HepG2 (cell line): ENCODE measurements around the gene EFNA2. TPM values are rescaled to one million over a fixed set of nuclear protein-coding genes. Genes with fewer than 3 reads are reported as not detected.

Experiments
- BCLAF1 ChIP-seq: fragments of 450-650 bp; IDR thresholded peaks from 2 replicates; pipeline ENCODE4 v1.6.1; 2017; ENCODE audit warnings: mild to moderate bottlenecking
- CC2D1A ChIP-seq: sonication (generic); formaldehyde crosslinking; IDR thresholded peaks from 2 replicates; pipeline ENCODE4 v1.8.1; 2023; ENCODE audit warnings: mild to moderate bottlenecking, missing genetic modification reagents
- HNRNPL ChIP-seq: fragments of 200-400 bp; formaldehyde crosslinking; IDR thresholded peaks from 2 replicates; pipeline ENCODE4 v1.6.1; 2017; ENCODE audit warnings: mild to moderate bottlenecking, low read depth, low read length
- HOMEZ ChIP-seq: IDR thresholded peaks from 2 replicates; pipeline ENCODE4 v1.6.1; 2016; ENCODE audit warnings: low read depth
- KLF9 ChIP-seq: IDR thresholded peaks from 2 replicates; pipeline ENCODE4 v1.6.1; 2016; ENCODE audit warnings: low read depth
- ONECUT2 ChIP-seq: sonication (generic); formaldehyde crosslinking; IDR thresholded peaks from 2 replicates; pipeline ENCODE4 v1.4.0; 2020; ENCODE audit warnings: missing genetic modification reagents
- POLR2AphosphoS2 ChIP-seq: IDR thresholded peaks from 2 replicates; pipeline ENCODE4 v1.6.1; 2011; ENCODE audit warnings: low read depth, low read length, improper control_type of control experiment
- POLR2AphosphoS5 ChIP-seq: IDR thresholded peaks from 2 replicates; pipeline ENCODE4 v1.6.1; 2012; ENCODE audit warnings: low read depth, low read length
- PRPF4 ChIP-seq: fragments of 200-400 bp; formaldehyde crosslinking; IDR thresholded peaks from 2 replicates; pipeline ENCODE4 v1.6.1; 2016; ENCODE audit warnings: low read length, low read depth; ENCODE audit not compliant: poor library complexity, severe bottlenecking
- RBM22 ChIP-seq: fragments of 200-400 bp; formaldehyde crosslinking; optimal IDR thresholded peaks from 2 replicates; pipeline ENCODE3; 2017; ENCODE audit warnings: mild to moderate bottlenecking, low read length, moderate library complexity
- RBM39 ChIP-seq: fragments of 200-400 bp; formaldehyde crosslinking; IDR thresholded peaks from one replicate; pipeline ENCODE4 v1.6.1; 2018; ENCODE audit warnings: antibody characterized with exemption, mild to moderate bottlenecking, low read depth, low read length; ENCODE audit not compliant: poor library complexity, severe bottlenecking
- TCF12 ChIP-seq, 2 experiments: fragments of 450-650 bp in 1 of 2; sonication (generic) in 1 of 2; formaldehyde crosslinking in 1 of 2; IDR thresholded peaks; 2 replicates each; pipeline versions ENCODE4 v1.6.1 to v1.8.0; 2017 to 2022; ENCODE audit warnings: antibody characterized with exemption in 1 of 2, mild to moderate bottlenecking in 1 of 2, missing genetic modification reagents in 1 of 2, moderate library complexity in 1 of 2
- ZBTB7B ChIP-seq: sonication (generic); formaldehyde crosslinking; IDR thresholded peaks from 2 replicates; pipeline ENCODE4 v1.4.0; 2020; ENCODE audit warnings: missing genetic modification reagents
- ZNF687 ChIP-seq: sonication (generic); formaldehyde crosslinking; IDR thresholded peaks from 2 replicates; pipeline ENCODE4 v1.5.1; 2020; ENCODE audit warnings: mild to moderate bottlenecking, missing genetic modification reagents, moderate library complexity
- polyA plus RNA-seq, 8 experiments: library from polyadenylated mRNA; depleted of rRNA in 3 of 8; stranded (reverse) in 7 of 8; unstranded in 1 of 8; fragments of >200 nt; fragmentation: Illumina TruSeq in 4 of 8; extraction: Trizol in 4 of 8; gene quantifications; 2 replicates each; pipeline versions ENCODE4 v1.2.1 to v1.2.3, GENCODE V29; 2011 to 2016; ENCODE audit warnings: low read depth in 4 of 8, missing spikeins in 1 of 8, mixed read lengths in 1 of 8; ENCODE audit not compliant: insufficient read depth in 1 of 8
- total RNA-seq, 5 experiments: library from RNA; depleted of rRNA; stranded (reverse); fragments of >200 nt; fragmentation: Illumina TruSeq; extraction: Trizol; gene quantifications; 2 replicates each; pipeline ENCODE4 v1.2.3, GENCODE V29; 2016; ENCODE audit warnings: low read depth in 1 of 5

EFNA2 gene
- total and polyA plus RNA-seq, 2 of the 13 experiments (the other 11 are each of a cell fraction or from before 2014, with no cell fraction given), result 6.0 to 9.9 TPM

GRCh38 chr19:1256646-1257474 lies 28.8 kb upstream of the EFNA2 start (continued):
- peak; percentile 32 for TF ChIP-seq RBM22
- TF ChIP-seq POLR2AphosphoS5, result peak; percentile 26; the same call in 1 of the 2 replicates
- no peak for TF ChIP-seq KLF9 (CRISPR knock-in tag)
- no peak for TF ChIP-seq BCLAF1
- TF ChIP-seq ONECUT2, result no peak
- TF ChIP-seq HNRNPL, result 0 out of 2 replicates have a peak, but pooled peaks have one; percentile 18
- TF ChIP-seq PRPF4, result peak; percentile 63
- TF ChIP-seq ZBTB7B (CRISPR knock-in tag), result peak; percentile 29; the same call in 1 of the 2 replicates
- TF ChIP-seq RBM39, result peak; percentile 85
- no peak for TF ChIP-seq TCF12 (IDR thresholded peaks at IDR 0.05)
- no peak for TF ChIP-seq TCF12 (CRISPR knock-in tag; IDR thresholded peaks at IDR 0.05)
- no peak for TF ChIP-seq HOMEZ (CRISPR knock-in tag)
- TF ChIP-seq CC2D1A, result no peak
- peak; percentile 83; the same call in 1 of the 2 replicates for TF ChIP-seq POLR2AphosphoS2
- peak; percentile 35; the same call in 1 of the 2 replicates for TF ChIP-seq ZNF687
